Osteoblast (primary cell): ENCODE results near the gene SLC25A33. TPM values are rescaled to one million over a fixed set of nuclear protein-coding genes. Genes with fewer than 3 reads are reported as not detected.

Experiments
- DNase-seq: peaks from one replicate; pipeline ENCODE4 v3.0.0; 2011; ENCODE audit warnings: low spot score, mixed read lengths; ENCODE audit not compliant: insufficient read length; ENCODE audit errors: missing footprints
- H2AFZ ChIP-seq: 2 replicates; pipeline ENCODE4 v1.6.0; 2011; ENCODE audit warnings: mild to moderate bottlenecking, low read length
- H3K27ac ChIP-seq: 2 replicates; pipeline ENCODE4 v1.5.1; 2011; ENCODE audit warnings: mild to moderate bottlenecking, low read depth, low read length, moderate library complexity
- H3K27me3 ChIP-seq: 2 replicates; pipeline ENCODE4 v1.6.0; 2012; ENCODE audit warnings: mild to moderate bottlenecking, control low read depth, inconsistent platforms, low read length, moderate library complexity; ENCODE audit not compliant: insufficient read depth
- H3K36me3 ChIP-seq: 2 replicates; pipeline ENCODE4 v1.5.1; 2011; ENCODE audit warnings: mild to moderate bottlenecking, low read length, control low read depth, moderate library complexity; ENCODE audit not compliant: insufficient read depth
- H3K4me1 ChIP-seq: 2 replicates; pipeline ENCODE4 v1.5.1; 2011; ENCODE audit warnings: mild to moderate bottlenecking, low read length, control low read depth, moderate library complexity; ENCODE audit not compliant: insufficient read depth
- H3K4me2 ChIP-seq: 2 replicates; pipeline ENCODE4 v1.6.0; 2011; ENCODE audit warnings: mild to moderate bottlenecking, low read length; ENCODE audit not compliant: insufficient read depth
- H3K4me3 ChIP-seq: fragments of 200-600 bp; sonication (generic); 3 replicates; pipeline ENCODE4 v1.5.1; 2012; ENCODE audit warnings: mild to moderate bottlenecking, low read length, inconsistent platforms; ENCODE audit not compliant: insufficient read depth
- H3K79me2 ChIP-seq: 2 replicates; pipeline ENCODE4 v1.6.0; 2012; ENCODE audit warnings: mild to moderate bottlenecking, low read length, control low read depth, inconsistent platforms; ENCODE audit not compliant: insufficient read depth
- H3K9me3 ChIP-seq: 2 replicates; pipeline ENCODE4 v1.5.1; 2011; ENCODE audit warnings: low read depth, low read length, control low read depth
- H4K20me1 ChIP-seq: 2 replicates; pipeline ENCODE4 v1.6.0; 2012; ENCODE audit warnings: mild to moderate bottlenecking, low read length, control low read depth; ENCODE audit not compliant: insufficient read depth
- CTCF ChIP-seq: IDR thresholded peaks from 2 replicates; pipeline ENCODE4 v1.5.1; 2011; ENCODE audit warnings: mild to moderate bottlenecking, low read depth, low read length, moderate library complexity; ENCODE audit errors: extremely low read depth
- total RNA-seq: library from RNA; depleted of rRNA; stranded (reverse); fragments of >200 nt; gene quantifications from 2 replicates; pipeline ENCODE4 v1.2.3, GENCODE V29; 2012

Gene SLC25A33
- total RNA-seq, 1 donor = 7.2 TPM

DNA sequence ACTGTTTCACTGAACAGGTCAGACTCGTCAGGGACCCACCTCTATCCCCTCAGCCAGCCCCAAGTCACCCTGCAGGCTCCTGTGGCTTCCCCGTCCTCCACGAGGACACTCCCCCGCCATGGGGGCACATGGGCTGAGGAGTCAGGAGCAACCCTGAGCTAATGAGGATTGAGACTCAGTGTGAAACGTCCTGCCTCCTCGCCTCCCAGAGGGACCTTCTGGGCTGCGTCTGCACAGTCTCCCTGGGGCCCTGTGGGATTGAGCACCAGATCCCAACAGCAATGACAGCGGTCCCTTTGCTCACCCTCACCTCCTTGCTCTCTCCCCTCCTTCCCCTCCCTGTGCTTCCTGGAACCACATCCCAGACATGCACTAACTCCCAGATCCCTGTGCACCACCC lies 18.9 kb upstream of the SLC25A33 start:
- H3K27me3 ChIP-seq = no peaks in the 10 kb centered on the region
- no peak overlapping the region for H3K27ac ChIP-seq
- H2AFZ ChIP-seq = no peak overlapping the region
- H4K20me1 ChIP-seq = no peaks in the 10 kb centered on the region
- H3K9me3 ChIP-seq = no peaks in the 10 kb centered on the region
- no peak for TF ChIP-seq CTCF
- H3K4me3 ChIP-seq = no peak overlapping the region
- no peaks in the 10 kb centered on the region for H3K4me1 ChIP-seq
- no peak for DNase-seq
- no peaks in the 10 kb centered on the region for H3K79me2 ChIP-seq
- no peaks in the 10 kb centered on the region for H3K36me3 ChIP-seq
- no peak overlapping the region for H3K4me2 ChIP-seq

GRCh38 chr1:9529190-9529589 lies 10.1 kb upstream of the SLC25A33 start:
- Histone ChIP-seq H3K4me2 (peak overlapping the region; percentile 60), H3K4me1 (peaks cover 7% of the 10 kb centered on the region), H2AFZ (peak overlapping the region; percentile 47), H3K79me2 (no peaks in the 10 kb centered on the region), H3K27me3 (no peaks in the 10 kb centered on the region), H3K36me3 (no peaks in the 10 kb centered on the region), H3K27ac (no peak overlapping the region), H3K4me3 (no peak overlapping the region), H3K9me3 (no peaks in the 10 kb centered on the region), H4K20me1 (no peaks in the 10 kb centered on the region)
- DNase-seq = peak; percentile 61
- no peak for TF ChIP-seq CTCF

DNA sequence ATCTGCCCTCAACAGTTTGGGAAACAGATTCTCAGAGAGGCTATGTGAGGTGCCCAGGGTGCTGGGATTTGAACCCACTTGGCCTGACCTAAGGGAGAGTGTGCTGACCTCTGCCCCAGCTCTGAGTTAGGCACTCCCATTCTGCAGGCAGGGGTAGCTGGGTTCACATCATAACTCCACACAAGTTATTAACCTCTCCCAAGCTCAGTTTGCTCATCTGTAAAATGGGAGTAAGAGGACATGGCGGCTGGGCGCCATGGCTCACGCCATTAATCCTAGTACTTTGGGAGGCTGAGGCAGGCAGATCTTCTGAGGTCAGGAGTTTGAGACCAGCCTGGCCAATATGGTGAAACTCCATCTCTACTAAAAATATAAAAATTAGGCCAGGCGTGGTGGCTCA lies 8.9 kb upstream of the SLC25A33 start:
- H3K27me3 ChIP-seq = no peaks in the 10 kb centered on the region

DNA sequence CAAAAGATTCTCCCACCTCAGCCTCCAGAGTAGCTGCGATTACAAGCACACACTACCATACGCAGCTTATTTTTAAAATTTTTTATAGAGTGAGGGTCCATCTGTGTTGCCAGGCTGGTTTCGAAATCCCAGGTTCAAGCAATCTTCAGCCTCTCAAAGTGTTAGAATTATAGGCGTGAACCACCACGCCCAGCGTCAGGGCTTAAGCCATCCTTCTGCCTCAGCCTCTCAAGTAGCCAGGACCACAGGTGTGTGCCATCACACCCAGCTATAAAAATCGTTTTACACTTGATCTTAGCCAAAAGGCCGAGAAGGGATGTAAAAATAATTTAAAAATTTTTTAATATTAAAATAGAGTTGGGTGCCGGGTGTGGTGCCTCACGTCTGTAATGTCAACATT lies 4.3 kb upstream of the SLC25A33 start:
- H3K36me3 ChIP-seq = no peaks in the 10 kb centered on the region
- no peak overlapping the region for H3K4me3 ChIP-seq
- H3K27me3 ChIP-seq = no peaks in the 10 kb centered on the region
- H2AFZ ChIP-seq = no peak overlapping the region
- no peaks in the 10 kb centered on the region for H4K20me1 ChIP-seq
- peaks cover 2% of the 10 kb centered on the region for H3K79me2 ChIP-seq
- H3K4me1 ChIP-seq = no peaks in the 10 kb centered on the region
- no peaks in the 10 kb centered on the region for H3K9me3 ChIP-seq
- H3K4me2 ChIP-seq = no peak overlapping the region
- DNase-seq = no peak
- no peak overlapping the region for H3K27ac ChIP-seq
- no peak for TF ChIP-seq CTCF

More for the DNA sequence above, 8.9 kb upstream of the SLC25A33 start:
- no peak overlapping the region for H3K4me3 ChIP-seq
- H3K9me3 ChIP-seq = no peaks in the 10 kb centered on the region
- H3K4me1 ChIP-seq = peaks cover 7% of the 10 kb centered on the region
- no peaks in the 10 kb centered on the region for H3K36me3 ChIP-seq
- no peak for TF ChIP-seq CTCF
- no peak overlapping the region for H3K4me2 ChIP-seq
- H3K79me2 ChIP-seq = no peaks in the 10 kb centered on the region
- DNase-seq = no peak
- H2AFZ ChIP-seq = no peak overlapping the region
- H3K27ac ChIP-seq = no peak overlapping the region
- no peaks in the 10 kb centered on the region for H4K20me1 ChIP-seq
